ENCODE measurements around the gene PCYT2.

The PCYT2 gene

DNA sequence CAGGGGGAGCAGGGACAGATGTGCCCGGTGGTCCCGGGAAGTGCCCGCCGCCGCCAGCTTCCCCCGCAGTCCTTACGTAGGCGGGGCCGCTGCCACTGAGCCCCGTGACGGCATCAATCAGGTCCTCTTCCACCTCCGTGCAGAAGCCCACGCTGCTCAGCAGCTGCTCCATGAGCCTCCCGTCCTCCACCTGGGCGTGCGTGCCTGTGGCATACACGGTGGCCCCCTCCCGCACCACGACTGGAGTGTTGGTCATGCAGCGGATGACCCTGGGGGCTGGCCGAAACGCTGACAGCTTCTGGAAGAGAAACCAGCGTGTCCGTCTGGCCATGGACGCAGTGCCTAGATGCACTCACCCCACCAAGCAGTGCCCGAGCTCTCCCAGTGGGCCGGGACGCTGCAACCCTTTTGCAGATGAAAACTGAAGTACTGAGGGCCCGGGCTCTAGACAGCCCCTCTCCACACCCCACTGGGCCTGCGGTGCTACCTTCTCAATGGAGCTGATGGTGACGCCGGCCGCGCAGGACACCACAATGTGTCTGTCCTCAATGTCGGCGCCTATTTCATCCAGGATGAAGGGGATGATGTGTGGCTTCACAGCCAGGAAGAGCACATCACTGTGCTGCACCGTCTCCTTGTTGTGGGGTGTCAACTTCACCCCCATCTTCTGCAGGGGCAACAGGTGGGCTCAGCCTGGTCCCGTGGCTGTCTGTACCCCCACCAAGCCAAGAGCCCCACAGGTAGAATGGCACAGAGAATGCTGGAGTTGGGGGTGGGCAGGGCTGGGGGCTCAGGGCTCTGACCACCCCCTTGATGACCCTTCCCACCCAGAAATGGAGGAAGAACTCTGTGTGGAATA lies 23.9 kb upstream of the PCYT2 start:
- Histone ChIP-seq H3F3A (ENCODE audit: insufficient read depth, low read length) (no peaks in the 10 kb centered on the region), H3K4me1 (ENCODE audit: insufficient read depth, low read length, severe bottlenecking) (peaks cover 12% of the 10 kb centered on the region), H3K79me2 (ENCODE audit: insufficient read depth, low read length) (no peaks in the 10 kb centered on the region), H3K27ac (ENCODE audit: low read depth, low read length, poor library complexity, severe bottlenecking) (no peak overlapping the region), H3K4me2 (ENCODE audit: low read length) (no peak overlapping the region), H2AFZ (ENCODE audit: low read length) (no peak overlapping the region), H3K27me3 (ENCODE audit: insufficient read depth, low read length) (peaks cover 3% of the 10 kb centered on the region; the same call in 1 of the 2 replicates), H3K9ac (ENCODE audit: low read length) (no peak overlapping the region), H3K36me3 (ENCODE audit: insufficient read depth, low read length) (no peaks in the 10 kb centered on the region), H3K9me2 (ENCODE audit: low read depth, low read length) (no peaks in the 10 kb centered on the region), H4K20me1 (ENCODE audit: insufficient read depth, low read length) (no peaks in the 10 kb centered on the region), H3K4me3 (ENCODE audit: low read depth, low read length, poor library complexity, severe bottlenecking) (no peak overlapping the region), H3K9me3 (ENCODE audit: low read length) (no peaks in the 10 kb centered on the region)
- no peak for TF ChIP-seq EZH2 (IDR thresholded peaks at IDR 0.05; ENCODE audit: borderline replicate concordance, low read length)
- no peak for TF ChIP-seq CTCF (IDR thresholded peaks at IDR 0.05; ENCODE audit: low read length)

GRCh38 chr17:81934098-81934757 lies 23.0 kb upstream of the PCYT2 start:
- no peak overlapping the region for H3K4me3 ChIP-seq (ENCODE audit: low read depth, low read length, poor library complexity, severe bottlenecking)
- H4K20me1 ChIP-seq (ENCODE audit: insufficient read depth, low read length): no peaks in the 10 kb centered on the region
- H3K79me2 ChIP-seq (ENCODE audit: insufficient read depth, low read length): no peaks in the 10 kb centered on the region
- TF ChIP-seq EZH2 (IDR thresholded peaks at IDR 0.05; ENCODE audit: borderline replicate concordance, low read length) (no peak), CTCF (IDR thresholded peaks at IDR 0.05; ENCODE audit: low read length) (no peak)
- H3F3A ChIP-seq (ENCODE audit: insufficient read depth, low read length): no peaks in the 10 kb centered on the region
- H2AFZ ChIP-seq (ENCODE audit: low read length): no peak overlapping the region
- peaks cover 3% of the 10 kb centered on the region; the same call in 1 of the 2 replicates for H3K27me3 ChIP-seq (ENCODE audit: insufficient read depth, low read length)
- no peak overlapping the region for H3K4me2 ChIP-seq (ENCODE audit: low read length)
- peaks cover 12% of the 10 kb centered on the region for H3K4me1 ChIP-seq (ENCODE audit: insufficient read depth, low read length, severe bottlenecking)
- H3K9me2 ChIP-seq (ENCODE audit: low read depth, low read length): no peaks in the 10 kb centered on the region
- H3K36me3 ChIP-seq (ENCODE audit: insufficient read depth, low read length): no peaks in the 10 kb centered on the region
- no peak overlapping the region for H3K9ac ChIP-seq (ENCODE audit: low read length)
- H3K27ac ChIP-seq (ENCODE audit: low read depth, low read length, poor library complexity, severe bottlenecking): no peak overlapping the region
- no peaks in the 10 kb centered on the region for H3K9me3 ChIP-seq (ENCODE audit: low read length)

- Histone ChIP-seq H3K4me2 (ENCODE audit: low read length) (no peak overlapping the region), H3K9me2 (ENCODE audit: low read depth, low read length) (no peaks in the 10 kb centered on the region), H2AFZ (ENCODE audit: low read length) (no peak overlapping the region), H3K27me3 (ENCODE audit: insufficient read depth, low read length) (peaks cover 3% of the 10 kb centered on the region; the same call in 1 of the 2 replicates), H3K9ac (ENCODE audit: low read length) (no peak overlapping the region), H3K27ac (ENCODE audit: low read depth, low read length, poor library complexity, severe bottlenecking) (no peak overlapping the region), H4K20me1 (ENCODE audit: insufficient read depth, low read length) (no peaks in the 10 kb centered on the region), H3K9me3 (ENCODE audit: low read length) (no peaks in the 10 kb centered on the region), H3K4me3 (ENCODE audit: low read depth, low read length, poor library complexity, severe bottlenecking) (no peak overlapping the region), H3K36me3 (ENCODE audit: insufficient read depth, low read length) (no peaks in the 10 kb centered on the region), H3F3A (ENCODE audit: insufficient read depth, low read length) (no peaks in the 10 kb centered on the region), H3K4me1 (ENCODE audit: insufficient read depth, low read length, severe bottlenecking) (peaks cover 14% of the 10 kb centered on the region), H3K79me2 (ENCODE audit: insufficient read depth, low read length) (no peaks in the 10 kb centered on the region)
- no peak for TF ChIP-seq EZH2 (IDR thresholded peaks at IDR 0.05; ENCODE audit: borderline replicate concordance, low read length)
- TF ChIP-seq CTCF (IDR thresholded peaks at IDR 0.05; ENCODE audit: low read length): no peak
Observed at GRCh38 chr17:81933178-81933699, 22.0 kb upstream of the PCYT2 start.

Data from OCI-LY1 (cell line).